Hindlimb muscle (tissue), 1 donor: Measurements from ENCODE around the gene HIC1. TPM values are rescaled to one million over a fixed set of nuclear protein-coding genes. Genes with fewer than 3 reads are reported as not detected.
"Not testable (repeated sequence)": the region's sequence is repeated elsewhere in the genome, so short reads cannot be mapped to it uniquely, and the experiment has no call there.

ENCODE experiments used
- DNase-seq: peaks from one replicate; pipeline ENCODE4 v3.0.0-alpha.2; 2013
- polyA plus RNA-seq: library from polyadenylated mRNA; unstranded; fragments of 120-200 nt; gene quantifications from one replicate; pipeline ENCODE4 v1.2.1, GENCODE V29; 2013; ENCODE audit not compliant: insufficient read length

HIC1 gene, protein sequence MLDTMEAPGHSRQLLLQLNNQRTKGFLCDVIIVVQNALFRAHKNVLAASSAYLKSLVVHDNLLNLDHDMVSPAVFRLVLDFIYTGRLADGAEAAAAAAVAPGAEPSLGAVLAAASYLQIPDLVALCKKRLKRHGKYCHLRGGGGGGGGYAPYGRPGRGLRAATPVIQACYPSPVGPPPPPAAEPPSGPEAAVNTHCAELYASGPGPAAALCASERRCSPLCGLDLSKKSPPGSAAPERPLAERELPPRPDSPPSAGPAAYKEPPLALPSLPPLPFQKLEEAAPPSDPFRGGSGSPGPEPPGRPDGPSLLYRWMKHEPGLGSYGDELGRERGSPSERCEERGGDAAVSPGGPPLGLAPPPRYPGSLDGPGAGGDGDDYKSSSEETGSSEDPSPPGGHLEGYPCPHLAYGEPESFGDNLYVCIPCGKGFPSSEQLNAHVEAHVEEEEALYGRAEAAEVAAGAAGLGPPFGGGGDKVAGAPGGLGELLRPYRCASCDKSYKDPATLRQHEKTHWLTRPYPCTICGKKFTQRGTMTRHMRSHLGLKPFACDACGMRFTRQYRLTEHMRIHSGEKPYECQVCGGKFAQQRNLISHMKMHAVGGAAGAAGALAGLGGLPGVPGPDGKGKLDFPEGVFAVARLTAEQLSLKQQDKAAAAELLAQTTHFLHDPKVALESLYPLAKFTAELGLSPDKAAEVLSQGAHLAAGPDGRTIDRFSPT
- polyA plus RNA-seq: 33.7 TPM

GRCh38 chr17:2054512-2055291 is at the start of gene HIC1:
TSS of gene HIC1 (plus strand) at chr17:2055103. CDS start at chr17:2056691, 1,588 bp downstream.
- DNase-seq: peak; percentile 88

- no peak for DNase-seq
Measured at GRCh38 chr17:2008332-2009126, 46.4 kb upstream of the HIC1 start.

GRCh38 chr17:2009737-2010136 is 45.2 kb upstream of the HIC1 start:
- DNase-seq: no peak

DNA sequence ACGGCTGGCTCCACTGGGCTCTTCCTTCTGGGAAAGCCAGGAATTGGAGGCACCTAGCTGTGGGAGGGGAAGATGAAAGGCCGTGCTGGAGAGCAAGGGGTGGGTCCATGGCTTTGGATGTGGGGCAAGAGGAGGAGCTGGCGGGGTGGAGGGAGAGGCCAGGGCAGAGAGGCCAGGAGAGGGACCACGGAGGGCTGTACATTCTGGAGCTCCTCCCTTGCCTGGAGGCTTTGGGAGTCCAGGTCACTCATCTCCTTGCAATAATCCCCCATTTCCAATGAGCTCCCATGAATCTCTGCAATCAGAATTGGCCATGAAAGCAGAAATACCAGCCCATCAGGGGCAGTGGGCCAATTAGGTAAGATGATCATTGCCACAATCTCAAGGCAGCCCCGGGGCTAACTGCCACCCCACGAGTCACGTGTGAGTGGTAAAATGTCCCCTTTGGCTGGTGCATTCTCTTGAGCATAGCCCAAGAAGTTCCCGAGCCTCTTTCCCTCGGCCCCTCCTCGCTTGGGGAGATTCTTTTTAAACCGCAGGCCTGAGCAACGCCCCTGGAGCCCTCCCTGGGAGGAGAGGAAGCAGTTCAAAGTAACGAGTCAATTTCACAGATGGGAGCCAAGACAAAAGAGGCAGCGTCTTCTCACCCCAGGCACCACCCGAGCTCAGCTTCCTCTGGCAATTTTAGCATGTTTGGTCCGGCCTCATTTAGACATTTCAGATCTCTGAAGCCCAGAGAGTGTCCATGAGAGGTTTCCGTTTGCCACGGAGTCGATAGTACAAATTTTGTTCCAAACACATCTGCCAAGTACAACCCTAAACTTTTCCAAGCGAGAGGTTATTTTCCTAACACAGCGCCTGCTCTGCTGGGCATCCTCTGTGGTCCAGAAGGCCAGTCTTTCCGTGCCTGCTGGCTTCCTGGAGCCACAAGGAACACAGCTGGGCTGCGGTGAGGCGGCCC is 43.2 kb upstream of the HIC1 start:
- DNase-seq: no peak

- no peak for DNase-seq
Measured at GRCh38 chr17:2012499-2012898, 42.4 kb upstream of the HIC1 start.

DNA sequence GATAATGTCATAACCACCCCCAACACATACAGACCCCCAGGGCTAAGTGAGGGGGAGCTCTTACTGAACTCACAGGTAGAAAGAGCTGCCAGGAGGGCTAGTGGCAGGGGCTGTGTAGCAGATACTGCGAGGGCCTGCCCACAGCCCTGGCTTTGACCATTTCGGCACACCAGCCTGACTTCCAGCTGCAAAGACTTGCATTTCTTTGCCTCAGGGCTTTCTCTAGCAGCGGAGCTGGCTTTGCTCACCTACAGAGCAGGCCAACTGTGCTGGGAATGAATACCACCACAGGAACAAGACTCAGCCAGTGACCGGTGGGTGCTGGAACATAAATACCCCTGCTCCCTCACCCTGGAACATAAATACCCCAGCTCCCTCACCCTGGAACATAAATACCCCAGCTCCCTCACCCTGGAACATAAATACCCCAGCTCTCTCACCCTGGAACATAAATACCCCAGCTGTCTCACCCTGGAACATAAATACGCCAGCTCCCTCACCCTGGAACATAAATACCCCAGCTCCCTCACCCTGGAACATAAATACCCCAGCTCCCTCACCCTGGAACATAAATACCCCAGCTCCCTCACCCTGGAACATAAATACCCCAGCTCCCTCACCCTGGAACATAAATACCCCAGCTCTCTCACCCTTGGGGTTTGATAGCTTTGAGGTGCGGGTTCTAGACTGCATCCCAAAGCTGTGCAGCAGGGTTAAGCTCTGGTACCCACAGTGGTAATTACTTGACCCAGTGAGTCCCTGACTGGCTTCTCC is 41.5 kb upstream of the HIC1 start:
- DNase-seq: not testable (repeated sequence)

GRCh38 chr17:2013994-2014317 is 40.9 kb upstream of the HIC1 start:
- DNase-seq: no peak

DNA sequence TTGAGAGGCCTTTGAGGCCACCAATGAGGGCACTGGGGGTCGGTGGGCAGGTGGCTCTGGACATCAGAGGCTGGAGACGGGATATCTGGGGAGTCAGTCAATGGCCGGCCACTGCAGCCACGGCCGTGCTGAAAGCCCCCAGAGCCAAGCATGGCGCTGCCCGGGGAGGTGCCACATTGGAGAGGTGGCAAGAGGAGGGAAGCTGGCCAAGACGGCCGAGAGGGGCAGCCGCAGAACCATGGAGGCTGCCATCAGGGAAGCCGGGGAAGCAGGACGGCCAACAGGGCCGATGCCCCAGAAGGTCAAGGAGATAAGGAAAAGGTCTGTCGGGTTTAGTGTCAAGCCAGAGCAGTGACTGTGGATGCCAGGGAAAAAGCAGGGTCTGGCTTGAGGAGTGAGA is 39.6 kb upstream of the HIC1 start:
- no peak for DNase-seq

DNA sequence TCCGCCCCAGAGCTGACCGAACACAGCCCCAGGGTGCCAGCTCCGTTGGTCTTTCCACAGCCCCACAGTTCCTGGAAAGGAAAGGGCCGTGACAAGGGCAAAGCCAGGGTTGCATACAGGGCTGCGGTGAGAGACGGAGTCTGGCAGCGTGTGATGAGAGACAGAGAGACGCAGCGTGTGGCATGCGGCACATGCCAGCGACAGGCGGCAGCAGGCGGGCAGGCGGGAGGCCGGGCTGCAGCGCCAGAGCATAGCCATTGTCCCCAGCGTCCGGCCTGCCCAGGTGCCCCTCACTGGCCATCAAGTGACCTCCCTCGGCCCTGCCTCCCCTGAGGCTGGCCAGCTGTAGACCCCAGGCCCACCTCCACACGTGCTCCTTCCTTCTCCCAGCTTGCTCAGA is 38.4 kb upstream of the HIC1 start:
- no peak for DNase-seq

DNA sequence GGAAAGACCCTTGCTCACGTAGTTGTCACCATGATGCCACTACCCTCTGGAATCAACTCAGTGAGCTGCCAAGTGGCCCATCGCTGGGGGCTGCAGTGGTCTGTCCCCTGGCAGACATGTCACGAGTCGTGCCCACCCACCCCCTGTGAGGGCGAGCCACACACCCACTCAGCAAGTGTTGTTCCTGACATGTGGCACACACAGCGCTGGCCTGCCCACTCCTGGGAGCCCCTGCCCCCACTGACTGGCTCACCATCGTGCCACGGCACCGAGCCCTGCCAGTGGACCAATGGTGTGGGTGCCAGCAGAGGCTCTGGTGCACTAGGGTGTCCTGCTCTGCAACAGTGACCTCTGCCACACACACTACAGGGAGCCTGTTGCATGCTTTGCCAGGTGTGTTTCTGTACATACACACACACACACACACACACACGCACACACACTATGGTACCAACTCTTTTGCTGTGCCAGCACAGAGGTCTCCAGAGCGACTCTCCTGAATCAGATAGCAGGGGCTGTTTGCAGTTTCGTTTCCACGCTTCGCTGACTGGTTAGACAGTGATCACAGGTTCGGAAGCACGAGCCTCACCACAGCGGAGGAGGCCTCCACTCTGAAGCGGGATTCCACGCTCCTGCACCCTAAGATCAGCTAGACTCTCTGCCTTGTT is 37.5 kb upstream of the HIC1 start:
- no peak for DNase-seq

GRCh38 chr17:2018716-2019510 is 36.0 kb upstream of the HIC1 start:
- DNase-seq: no peak

- no peak for DNase-seq
Measured at GRCh38 chr17:2019723-2020122, 35.2 kb upstream of the HIC1 start.

GRCh38 chr17:2020721-2021120 is 34.2 kb upstream of the HIC1 start:
- DNase-seq: no peak

GRCh38 chr17:2022647-2023240 is 32.2 kb upstream of the HIC1 start:
- DNase-seq: no peak

DNA sequence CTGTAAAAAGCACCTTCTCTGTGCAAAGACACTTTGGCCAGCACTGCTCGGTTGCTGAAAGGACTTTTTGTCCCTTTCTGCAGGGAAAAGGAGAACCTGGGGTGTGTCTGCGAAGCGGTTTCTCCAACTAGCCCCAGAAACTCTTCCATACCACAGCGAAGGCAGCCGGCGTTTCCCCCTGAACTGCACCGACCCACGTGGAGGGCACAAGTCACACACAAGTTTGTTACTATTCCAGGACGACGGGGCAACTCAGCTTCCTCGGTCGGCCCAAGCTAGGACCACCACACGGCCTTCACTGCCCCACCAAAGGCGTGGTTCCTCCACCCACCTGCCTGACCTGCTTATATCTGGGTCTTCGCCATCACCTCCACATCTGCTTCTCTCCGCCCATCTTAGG is 31.6 kb upstream of the HIC1 start:
- DNase-seq: no peak

GRCh38 chr17:2023692-2024571 is 31.0 kb upstream of the HIC1 start:
- no peak for DNase-seq

- DNase-seq: no peak
Measured at GRCh38 chr17:2024572-2025219, 30.2 kb upstream of the HIC1 start.
